SW480 (cell line): Measurements from ENCODE around the gene SLC51A.
"Not testable (repeated sequence)": the region's sequence is repeated elsewhere in the genome, so short reads cannot be mapped to it uniquely, and the experiment has no call there.

Experiments used
- DNase-seq: peaks from one replicate; pipeline ENCODE4 v3.0.0-alpha.2; 2016; ENCODE audit warnings: low spot score

The SLC51A gene

DNA sequence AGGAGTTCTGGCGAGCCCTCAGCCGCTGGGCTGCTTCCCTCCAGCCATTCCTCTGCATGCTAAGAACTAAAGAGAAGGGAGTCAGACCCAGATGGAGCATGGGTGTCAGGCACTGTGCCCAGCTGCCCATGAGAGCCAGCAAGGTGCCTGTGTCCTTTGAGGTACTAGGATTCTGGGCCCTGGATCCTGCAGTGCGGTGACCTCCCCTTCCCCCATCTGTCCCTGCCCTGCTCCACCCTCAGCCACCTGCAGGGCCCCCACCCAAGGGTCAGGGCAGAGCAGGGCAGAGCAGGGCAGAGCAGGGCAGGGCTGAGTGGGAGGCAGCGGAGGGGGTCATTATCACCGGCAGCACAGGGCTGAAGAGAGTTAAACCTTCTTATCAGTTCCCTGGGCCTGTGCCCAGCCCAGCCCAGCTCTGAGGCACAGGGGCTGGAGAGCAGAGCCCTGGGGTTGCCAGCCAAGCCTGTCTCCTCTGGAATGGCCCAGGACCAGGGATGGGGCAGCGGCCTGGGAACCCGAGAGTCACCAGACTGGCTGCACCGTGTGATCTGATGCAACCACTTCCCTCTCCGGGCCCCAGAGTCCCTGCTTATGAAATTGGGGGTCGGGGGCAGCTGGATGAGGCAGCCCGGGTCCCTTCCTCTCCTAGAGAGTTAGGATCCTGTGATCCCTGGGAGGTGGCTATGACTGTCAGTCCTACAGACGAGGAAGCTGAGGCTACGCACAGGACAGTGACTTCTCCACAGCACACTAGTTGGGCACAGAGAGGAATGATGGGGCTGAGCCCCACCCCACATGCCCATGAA lies 22.4 kb upstream of the SLC51A start:
- DNase-seq: no peak

DNA sequence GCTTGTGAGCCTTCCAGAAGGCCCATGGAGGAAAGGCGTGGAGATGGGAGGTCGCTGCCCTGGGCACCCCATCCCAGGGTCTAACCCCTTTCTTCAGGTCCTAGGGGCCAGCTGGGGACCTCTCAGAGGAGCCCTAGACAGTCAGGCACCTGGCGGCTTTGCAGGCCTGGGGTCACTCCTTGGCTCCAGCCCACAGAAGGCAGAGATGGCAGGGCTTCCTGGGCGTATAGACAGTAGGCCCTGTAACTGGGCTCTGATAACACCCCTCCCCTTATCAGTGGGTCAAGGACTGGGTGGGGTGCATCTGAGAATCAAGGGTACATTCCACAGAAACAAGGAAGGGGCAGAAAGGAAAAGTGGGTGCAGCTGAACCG lies 21.8 kb upstream of the SLC51A start:
- no peak for DNase-seq

DNA sequence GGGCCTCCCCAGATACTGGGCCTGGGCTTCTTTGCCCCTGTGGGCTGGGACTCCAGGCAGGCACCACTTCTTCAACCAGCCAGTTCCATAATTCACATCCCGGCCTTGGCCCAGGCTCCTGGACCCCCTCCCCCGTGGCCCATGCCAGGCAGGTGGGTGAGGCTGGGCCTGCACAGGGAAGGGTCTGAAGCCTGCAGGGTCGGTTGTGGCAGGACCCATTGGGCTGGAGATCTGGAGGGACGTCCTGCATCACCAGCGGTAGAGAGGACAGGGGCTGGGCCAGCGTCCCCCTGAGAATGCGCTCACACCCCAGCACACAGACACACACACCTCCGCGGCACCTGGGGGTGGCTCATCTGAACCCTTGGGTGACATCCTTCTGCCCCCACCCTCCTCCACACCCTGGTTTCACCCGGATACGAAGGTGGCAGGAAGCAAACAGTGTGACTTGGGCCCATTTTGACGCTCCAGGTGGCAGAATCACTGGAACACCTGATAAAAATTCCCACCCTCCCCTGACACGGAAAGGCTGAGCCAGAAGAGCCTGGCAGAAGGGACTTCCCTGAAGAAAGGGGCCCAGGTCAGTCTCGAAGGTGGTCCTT lies 20.6 kb upstream of the SLC51A start:
- DNase-seq: no peak

DNA sequence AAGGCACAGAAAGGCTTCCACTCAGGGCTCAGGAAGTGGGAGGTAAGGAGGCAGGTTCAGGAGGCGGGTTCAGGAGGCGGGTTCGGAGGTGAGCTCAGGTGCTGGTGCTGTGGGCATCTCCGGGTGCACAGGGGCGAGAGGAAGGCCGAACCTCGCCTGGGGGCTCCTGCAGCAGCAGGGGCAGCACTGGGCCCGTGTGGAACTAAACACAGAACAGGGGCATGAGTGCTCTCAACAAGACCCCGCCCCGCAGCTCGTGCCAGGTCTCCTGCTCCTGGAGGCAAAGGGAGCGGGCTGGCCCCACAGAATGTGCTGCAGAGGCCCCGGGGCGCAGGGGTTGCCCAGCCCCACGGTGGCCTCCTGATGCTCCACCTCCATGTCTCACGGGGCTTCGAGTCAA lies 18.8 kb upstream of the SLC51A start:
- DNase-seq: no peak

DNA sequence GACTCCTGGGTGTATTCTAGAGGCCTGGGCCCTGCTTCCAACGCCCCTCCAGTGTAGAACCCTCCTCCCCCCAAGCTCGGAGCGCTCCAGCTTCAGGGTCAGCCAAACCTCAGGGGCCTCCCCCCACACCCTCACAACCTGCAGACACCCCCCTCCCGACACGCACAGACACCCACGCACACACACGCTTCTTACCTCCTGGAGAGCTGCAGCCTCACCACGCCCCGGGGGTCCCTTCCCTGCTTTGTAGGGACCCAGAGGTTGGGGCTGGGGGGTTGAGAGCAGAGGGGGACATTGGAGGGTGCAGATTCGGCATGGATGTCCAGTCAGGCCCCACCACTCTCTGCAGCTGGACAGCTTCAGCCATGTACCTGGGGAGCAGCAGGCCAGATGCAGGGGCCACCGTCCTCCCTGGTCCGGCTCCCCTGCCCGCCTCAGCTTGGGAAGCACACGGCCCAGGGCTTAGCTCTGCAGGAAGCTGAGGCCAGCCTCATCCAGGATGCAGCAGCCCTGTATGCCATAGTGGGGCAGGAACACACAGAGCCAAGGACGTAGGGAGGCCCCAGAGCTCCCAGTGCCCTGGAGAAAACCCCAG lies 18.2 kb upstream of the SLC51A start:
- DNase-seq: no peak

DNA sequence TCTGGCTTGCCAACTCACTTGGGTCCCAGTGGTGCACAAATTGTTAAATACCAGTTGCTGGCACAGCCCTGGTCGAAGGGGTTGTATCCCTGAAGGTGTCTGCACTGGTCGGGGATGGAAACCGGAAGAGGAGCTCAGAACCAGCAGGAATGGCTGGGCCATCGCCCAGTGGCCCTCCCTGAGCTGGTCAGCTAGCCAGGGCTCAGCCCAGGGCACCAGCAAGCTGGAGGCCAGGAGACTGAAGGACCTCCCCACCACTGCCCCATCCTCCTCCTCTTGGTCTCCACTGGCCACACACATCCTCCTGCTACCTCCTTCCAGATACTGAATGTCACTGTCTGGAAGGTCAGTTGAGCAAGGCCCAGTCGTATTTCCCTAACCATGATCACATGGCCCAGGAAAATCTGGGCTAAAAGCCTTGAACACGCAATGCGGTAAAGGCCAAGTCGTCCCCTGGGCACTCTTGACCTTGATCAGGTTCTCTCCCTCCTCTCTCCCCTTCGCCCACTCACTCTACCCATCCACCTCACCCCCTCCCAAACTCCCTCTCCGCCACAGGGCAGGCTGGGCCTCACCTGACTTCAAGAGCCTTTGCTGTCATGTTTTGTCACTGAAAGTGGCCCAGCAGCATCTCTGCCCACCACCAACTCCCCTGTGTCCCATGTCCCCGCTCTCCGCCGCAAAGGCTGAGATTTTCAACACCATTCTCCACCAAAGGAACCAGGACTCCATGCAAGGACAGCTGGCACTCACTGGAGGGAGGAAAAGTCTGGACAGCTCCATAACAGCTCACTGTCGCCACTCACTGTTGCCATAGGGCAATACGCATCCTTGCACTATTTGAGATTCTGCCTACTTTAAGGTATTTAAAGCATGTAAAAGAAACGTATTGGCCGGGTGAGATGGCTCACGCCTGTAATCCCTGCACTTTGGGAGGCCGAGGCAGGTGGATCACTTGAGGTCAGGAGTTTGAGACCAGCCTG lies 17.3 kb upstream of the SLC51A start:
- no peak for DNase-seq

DNA sequence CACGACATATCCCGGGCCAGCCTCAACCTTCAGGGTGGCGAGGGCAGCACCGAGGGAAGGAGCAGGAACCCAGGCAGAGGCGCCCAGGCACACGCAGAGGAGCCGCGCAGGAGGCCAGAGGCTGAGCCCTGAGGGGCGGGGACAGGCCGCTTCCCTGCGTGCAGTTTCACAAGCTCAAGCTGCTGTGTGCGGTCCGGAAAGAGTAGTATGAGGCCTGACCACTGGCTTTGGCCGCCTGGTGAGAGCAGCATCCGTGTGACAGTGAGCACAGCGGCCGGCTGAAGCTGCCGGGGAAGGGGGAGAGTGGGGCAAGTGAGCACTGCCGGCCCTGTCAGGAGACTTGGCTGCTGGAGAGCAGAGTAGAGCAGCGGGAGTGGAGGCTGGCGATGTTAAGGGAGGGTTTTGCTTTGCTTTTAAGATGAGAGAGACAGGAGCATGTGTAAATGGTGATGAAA lies 13.8 kb upstream of the SLC51A start:
- no peak for DNase-seq

DNA sequence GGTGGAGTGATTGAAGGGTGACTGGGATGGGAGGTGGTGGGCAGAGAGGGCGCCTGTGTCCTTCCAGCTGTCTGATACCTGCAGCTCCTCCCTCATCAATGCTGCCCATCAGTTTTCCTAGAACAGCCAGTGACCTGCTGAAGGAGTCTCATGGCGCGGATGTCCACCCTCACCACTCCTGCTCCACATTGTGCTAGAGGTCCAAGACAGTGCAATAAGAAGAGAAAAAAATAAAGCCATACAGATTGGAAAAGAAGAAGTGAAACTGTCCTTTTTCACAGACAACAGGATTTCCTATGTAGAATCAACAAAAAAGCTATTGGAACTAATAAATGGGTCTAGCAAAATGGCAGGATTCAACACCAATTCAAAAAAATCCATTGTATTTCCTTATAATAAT lies 12.5 kb upstream of the SLC51A start:
- DNase-seq: no peak

DNA sequence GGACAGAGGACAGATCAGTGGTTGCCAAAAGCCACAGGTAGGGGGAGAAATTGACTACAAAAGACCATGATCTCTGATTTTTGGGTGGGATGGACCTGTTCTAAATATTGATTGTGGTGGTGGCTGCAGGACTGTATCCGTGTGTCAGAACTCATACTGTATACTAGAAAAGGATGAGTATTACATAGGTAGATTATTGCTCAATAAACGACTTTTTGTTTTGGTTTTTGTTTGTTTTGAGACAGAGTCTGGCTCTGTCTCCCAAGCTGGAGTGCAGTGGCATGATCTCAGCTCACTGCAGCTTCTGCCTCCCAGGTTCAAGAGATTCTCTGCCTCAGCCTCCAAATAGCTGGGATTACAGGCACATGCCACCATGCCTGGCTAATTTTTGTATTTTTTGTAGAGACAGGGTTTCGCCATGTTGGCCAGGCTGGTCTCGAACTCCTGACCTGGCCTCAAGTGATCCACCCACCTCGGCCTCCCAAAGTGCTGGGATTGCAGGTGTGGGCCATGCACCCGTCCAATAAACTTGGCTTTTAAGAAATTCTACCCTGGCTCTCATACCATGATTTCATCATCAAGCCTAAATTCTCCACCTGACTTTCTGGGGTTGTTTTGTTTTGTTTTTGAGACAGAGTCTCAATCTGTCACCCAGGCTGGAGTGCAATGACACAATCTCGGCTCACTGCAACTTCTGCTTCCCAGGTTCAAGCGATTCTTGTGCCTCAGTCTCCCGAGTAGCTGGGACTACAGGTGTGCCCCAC lies 10.7 kb upstream of the SLC51A start:
- not testable (repeated sequence) for DNase-seq

DNA sequence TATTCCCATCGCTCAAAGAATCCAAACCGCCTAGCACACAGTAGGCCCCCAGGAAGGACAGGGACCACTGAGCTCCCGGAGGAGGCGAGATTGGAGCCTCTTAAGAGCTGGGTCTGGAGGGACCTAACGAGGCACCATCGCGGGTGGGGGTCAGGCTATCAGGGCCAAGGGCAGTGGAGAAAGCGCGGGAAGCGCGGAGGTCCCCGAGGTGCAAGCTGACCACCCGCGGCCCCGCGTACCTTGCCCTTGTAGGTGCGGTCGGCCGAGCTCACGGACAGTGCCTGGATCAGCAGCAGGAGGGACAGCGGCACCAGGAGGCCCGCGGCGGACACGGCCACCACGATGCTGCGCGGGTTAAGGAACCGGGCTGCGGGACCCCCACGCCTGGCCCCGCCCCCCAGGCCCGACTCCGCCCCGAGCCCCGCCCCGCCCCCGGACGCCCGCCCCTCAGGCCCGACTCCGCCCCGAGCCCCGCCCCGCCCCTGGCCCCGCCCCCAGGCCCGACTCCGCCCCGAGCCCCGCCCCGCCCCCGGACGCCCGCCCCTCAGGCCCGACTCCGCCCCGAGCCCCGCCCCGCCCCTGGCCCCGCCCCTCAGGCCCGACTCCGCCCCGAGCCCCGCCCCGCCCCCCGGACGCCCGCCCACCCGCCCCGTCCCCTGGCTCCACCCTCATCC lies 9.0 kb upstream of the SLC51A start:
- no peak for DNase-seq

DNA sequence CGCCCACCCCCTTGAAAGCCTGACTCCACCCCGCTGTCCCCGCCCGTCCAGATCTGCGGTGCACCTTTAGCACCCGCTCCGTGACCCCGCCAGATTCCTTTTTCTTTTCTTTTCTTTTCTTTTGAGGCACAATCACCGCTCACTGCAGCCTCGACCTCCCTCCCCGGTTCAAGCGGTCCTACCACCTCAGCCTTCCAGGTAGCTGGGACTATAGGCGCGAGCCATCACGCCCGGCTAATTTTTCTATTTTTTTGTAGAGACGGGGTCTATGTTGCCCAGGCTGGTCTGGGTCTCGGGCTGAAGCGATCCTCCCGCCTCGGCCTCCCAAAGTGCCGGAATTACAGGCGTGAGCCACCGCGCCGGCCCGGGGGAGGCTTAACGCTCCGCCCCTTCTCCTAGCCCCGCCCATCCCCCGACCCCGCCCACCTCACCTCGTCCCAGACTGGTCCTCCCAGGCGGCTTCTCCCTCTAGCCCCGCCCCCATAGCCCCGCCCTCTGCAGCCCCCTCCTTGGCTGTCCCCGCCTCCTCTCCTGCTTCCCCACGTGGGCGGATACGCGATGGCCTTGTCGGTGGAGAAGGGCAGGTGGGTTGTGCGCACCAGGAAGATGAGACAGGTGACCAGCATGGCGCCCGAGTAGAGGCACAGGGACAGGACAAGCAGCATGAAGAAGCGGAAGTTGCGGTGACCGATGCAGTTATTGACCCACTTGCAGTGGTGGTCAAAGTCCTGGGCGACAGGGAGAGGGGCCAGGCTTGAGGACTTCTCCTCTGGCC lies 8.3 kb upstream of the SLC51A start:
- peak; percentile 34 for DNase-seq

DNA sequence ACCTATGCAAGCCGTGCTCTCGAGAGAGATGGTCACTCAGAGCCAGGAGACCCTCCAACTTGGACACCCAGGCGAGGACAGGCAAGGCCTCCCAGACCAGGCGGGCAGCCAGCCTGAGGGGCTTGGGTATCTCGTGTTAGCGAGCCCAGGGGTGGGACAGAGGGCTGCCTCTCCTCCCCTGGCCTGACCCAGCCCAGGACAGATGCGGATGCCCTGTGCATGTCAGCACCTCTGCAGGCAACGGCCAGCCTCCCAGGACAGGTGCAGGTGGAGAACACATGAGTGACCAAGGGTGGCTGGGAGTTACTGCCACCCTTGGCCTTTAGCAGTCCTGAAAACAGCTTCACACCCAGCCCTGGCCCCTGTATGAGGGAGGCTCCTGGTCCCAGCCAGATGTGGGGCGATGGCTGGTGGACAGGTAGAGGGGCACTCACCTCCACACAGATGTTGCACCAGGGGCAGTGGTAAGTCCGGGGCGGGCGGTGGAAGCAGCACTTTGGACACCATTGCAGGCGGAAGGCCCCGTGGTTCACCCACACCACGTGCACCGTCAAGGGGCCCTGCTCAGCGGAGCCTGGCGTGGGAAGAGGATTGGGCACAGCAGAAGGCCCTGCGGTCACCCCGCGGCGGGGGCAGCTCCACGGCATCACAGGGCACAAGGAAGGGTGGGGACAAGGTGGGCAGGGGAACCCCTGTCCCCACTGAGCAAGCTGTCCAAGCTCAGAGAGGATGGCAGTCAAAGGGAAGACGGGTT lies 7.2 kb upstream of the SLC51A start:
- DNase-seq: no peak

DNA sequence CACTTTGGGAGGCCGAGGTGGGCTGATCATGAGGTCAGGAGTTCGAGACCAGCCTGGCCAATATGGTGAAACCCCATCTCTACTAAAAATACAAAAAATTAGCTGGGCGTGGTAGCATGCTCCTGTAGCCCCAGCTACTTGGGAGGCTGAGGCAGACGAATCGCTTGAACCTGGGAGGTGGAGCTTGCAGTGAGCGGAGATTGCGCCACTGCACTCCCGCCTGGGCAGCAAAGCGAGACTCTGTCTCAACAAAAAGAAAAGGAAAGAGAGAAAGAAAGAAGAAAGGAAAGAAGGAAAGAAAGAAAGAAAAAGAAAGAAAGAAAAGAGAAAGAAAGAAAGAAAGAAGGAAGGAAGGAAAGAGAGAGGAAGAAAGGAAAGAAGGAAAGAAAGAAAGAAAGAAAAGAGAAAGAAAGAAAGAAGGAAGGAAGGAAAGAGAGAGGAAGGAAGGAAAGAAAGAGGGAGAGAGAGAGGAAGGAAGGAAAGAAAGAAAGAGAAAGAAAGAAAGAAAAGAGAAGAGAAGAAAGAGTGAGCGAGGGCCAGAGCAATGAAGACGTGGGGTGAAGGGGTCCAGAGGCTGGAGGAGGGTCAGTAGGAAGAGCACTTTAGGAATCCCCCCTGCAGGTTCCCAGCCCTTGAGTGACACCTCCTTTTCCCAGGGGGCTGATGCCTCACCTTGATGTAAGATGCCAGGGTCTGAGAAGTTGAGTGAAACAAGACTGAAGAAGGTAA lies 6.2 kb upstream of the SLC51A start:
- DNase-seq: not testable (repeated sequence)

DNA sequence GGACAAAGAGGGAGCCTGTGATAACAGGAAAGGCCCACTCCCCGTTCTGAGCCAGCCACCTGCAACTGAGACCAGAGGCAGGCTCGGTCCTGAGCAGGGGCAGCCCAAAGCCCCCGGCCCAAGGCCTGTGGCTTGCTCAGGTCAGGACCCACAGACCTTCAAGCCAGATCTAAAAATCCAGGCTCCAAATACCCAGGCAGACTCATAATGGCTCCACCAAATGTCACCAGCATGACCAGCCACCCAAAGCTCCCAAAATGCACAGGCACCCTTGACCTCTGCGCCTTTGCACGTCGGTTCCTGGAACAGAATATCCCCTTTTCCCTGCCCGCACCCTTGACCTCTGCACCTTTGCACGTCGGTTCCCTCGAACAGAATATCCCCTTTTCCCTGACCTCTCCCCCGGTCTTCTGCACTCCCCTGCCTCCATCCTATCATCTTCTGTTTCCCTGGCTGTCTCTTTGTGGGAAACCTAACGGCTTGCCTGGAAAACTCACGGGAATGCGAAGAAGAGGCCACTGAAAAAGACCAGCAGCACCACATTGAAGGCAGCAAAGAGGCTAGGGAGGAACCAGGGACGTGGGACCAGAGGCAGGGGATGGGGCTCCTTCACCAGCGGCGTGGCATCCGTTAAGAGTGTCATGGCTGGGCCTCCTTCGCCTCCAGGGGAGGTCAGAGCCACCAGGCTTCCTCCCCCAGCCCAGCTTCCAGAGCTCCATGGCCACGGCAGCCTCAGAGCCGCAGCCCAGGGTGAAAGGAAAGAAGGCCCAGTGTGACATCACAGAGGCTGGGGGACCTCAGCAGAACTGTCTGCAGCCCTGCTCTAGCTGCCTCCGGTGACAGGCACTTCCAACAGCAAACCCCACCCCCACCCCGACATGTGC lies 5.4 kb upstream of the SLC51A start, which contains the start of gene ZDHHC19:
Gene ZDHHC19 (minus strand): TSS at position 728 of the 884 bp plus-strand sequence. CDS start 85 bp downstream, at position 643.
- DNase-seq: no peak

DNA sequence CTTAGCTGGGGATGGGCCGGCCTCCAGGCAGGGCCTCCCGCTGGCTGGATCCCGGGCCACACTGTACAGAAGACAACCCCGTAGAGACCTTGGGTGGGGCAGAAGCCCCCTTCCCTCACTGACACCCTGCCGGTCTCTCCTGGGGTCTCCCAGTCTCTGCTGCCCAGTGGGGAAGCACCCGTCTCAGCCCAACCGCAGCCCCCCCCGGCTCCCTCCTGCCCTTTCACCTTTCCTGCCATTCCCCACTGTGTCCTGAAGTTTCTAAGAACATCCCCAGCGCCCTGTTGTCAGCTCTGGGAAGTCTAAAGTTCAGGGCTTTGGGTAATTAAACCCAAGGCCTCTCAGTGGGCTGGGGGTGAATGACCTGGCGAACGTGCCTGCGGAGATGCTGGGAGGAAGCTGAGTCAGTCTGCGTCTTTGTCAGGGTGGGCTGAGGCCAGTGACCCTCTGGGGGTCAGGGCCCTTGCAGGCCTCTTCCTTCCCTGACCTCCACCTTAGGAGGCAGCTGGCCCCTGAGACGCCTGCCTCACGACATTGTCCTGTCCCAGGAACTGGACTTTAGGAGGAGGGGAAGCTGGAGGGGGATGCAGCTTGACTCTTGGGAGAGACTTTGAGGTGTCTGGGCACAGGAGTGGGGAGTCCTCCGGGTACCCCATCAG lies 1.4 kb upstream of the SLC51A start:
- DNase-seq: no peak

DNA sequence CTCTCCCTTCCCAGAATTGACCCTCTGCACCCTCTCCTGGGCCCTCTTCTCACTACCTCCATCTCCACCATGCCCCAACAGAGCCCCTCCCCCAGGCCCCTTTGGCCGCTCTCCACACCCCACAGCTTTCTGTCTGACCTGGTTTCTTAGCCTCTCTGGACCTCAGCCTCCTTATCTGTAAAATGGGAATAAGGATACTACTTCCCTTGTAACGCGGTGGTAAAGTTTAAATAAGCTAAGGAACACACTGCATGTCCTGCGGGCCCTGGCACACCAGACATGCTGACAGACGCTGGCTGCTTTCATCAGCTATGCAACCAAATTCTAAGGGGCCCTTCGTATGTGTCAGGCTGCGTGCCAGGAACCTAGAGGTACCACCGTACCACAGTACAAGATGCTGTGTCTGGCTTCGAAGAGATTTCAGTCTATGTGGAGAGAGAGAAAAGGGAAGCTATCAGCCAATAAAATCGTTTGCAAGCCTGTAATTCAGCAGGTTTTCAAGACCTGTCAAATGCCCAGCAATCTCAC lies 777 bp upstream of the SLC51A start:
- no peak for DNase-seq
